ENCODE measurements around the gene GPS1.

GRCh38 chr17:82018152-82018988 is 33.3 kb upstream of the GPS1 start:
- TF ChIP-seq CTCF (IDR thresholded peaks at IDR 0.05; ENCODE audit: insufficient read depth, low read depth, low read length): no peak
- TF ChIP-seq EZH2 (IDR thresholded peaks at IDR 0.05; ENCODE audit: insufficient read depth, low read length): no peak
